ENCODE measurements around the gene CCDC170.

DNA sequence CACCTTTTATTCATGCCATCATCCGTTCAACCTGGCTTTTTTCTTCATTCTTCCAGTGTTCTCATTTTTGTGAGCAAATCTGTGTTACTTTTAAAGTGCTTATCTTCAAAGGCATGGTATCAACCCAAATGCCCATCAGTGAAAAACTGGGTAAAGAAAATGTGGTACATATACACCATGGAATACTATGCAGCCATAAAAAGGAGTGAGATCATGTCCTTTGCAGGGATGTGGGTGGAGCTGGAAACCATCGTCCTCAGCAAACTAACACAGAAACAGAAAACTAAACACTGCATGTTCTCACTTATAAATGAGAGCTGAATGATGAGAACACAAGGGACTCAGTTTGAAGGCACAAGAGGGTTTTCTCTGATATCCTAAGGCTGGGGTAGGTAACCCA is 130.3 kb downstream of the CCDC170 start:
- TF ChIP-seq, protein P1, sequence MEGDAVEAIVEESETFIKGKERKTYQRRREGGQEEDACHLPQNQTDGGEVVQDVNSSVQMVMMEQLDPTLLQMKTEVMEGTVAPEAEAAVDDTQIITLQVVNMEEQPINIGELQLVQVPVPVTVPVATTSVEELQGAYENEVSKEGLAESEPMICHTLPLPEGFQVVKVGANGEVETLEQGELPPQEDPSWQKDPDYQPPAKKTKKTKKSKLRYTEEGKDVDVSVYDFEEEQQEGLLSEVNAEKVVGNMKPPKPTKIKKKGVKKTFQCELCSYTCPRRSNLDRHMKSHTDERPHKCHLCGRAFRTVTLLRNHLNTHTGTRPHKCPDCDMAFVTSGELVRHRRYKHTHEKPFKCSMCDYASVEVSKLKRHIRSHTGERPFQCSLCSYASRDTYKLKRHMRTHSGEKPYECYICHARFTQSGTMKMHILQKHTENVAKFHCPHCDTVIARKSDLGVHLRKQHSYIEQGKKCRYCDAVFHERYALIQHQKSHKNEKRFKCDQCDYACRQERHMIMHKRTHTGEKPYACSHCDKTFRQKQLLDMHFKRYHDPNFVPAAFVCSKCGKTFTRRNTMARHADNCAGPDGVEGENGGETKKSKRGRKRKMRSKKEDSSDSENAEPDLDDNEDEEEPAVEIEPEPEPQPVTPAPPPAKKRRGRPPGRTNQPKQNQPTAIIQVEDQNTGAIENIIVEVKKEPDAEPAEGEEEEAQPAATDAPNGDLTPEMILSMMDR (IDR thresholded peaks at IDR 0.05): no peak
- no peak for TF ChIP-seq POLR2A (IDR thresholded peaks at IDR 0.05)
- no peak for TF ChIP-seq POLR2AphosphoS5 (IDR thresholded peaks at IDR 0.05)

All from upper lobe of left lung (tissue), 4 donors.